Measurements from ENCODE around the gene CRACR2B. TPM values are rescaled to one million over a fixed set of nuclear protein-coding genes. Genes with fewer than 3 reads are reported as not detected.

The CRACR2B gene
- total RNA-seq, 1 experiment from 2014 or later: 5.0 TPM

- DNase-seq (ENCODE audit: extremely low read depth, low read depth): no peak
These were observed 2.8 kb upstream of the CRACR2B start for GRCh38 chr11:824942-825341.

DNA sequence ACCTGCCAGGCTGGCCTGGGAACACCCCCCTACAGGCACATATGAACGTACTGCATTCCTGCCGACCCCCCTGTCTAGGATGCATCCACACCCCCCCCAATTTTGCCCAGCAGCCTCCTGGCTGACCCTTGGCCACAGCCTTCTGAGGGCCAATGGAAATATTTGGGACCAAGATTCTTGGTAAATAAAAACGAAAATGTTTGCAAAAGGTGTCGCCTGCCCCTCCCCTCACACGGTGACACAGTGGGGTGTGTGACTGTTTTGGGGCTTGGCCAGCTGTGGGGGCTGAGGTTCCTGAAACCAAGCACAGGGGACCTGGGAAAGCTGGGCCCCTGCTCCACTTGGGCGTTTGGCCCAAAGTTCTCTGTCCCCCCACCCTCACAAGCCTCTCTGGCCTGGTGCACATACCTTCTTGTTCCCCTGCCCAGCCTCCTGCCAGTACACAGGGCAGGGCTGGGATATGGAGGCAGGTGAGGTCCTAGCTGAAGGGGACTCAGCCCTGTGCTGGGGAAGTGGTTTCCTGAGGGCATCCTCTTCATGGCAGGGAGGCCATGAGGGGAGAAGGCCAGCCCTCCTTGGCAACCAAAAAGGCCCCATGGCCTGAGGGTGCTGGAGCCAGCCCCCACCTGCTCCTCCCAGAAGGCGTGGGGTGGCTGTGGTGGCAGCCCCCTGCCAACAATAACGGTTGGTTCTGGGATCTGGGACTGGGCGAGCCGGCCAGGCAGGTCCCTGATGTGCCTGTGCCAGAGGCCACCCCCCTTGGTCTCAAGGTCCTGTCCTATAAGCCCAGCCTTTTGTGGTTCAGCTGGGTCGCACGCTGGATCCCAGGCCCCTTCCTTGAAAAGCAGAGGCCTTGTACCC lies 2.1 kb upstream of the CRACR2B start:
- DNase-seq (ENCODE audit: extremely low read depth, low read depth): no peak

- DNase-seq (ENCODE audit: extremely low read depth, low read depth): no peak
These were observed 1.5 kb upstream of the CRACR2B start for GRCh38 chr11:826227-826621.

GRCh38 chr11:826836-827145 lies 928 bp upstream of the CRACR2B start:
- no peak for DNase-seq (ENCODE audit: extremely low read depth, low read depth)

DNA sequence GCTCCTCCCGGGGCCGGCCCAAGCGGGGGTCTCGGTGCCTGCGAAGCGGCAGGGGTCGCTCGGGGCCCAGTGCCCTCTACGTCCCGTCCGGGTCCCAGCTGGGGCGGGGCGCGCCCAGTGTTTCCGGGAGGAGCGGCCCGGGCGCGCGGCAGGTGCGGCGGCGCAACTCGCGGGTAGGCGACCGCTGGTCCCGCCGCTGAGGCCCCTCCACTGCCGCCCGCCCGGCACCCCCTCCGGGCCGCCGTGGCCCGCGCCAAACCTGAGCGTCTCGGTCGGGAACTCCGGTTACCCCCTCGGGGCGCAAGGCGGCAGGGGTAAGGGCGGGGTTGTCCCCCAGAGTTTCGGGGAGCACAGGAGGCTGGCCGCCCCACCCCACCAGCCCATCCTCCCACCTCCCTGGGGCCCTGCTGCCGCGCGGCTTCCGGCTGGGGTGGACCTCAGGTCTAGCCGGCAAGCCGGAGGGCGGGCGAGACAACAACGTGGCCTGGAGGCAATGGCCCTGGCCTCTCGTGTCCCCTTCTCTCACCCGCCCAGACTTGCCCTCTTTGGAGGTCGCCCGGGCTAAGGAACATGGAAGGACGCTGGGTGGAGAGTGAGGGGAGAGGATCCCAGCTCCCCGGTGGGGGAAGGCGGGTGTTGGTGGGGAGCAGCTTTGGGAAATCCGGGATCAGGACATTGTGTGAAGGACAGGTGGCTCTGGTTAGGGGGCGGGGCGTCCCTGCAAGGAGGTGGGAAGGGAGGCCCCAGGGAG lies 398 bp upstream of the CRACR2B start:
- DNase-seq (ENCODE audit: extremely low read depth, low read depth): no peak

GRCh38 chr11:828506-829175 lies 922 bp downstream of the CRACR2B start:
- DNase-seq (ENCODE audit: extremely low read depth, low read depth): no peak

GRCh38 chr11:829176-829846 lies 1.6 kb downstream of the CRACR2B start:
- DNase-seq (ENCODE audit: extremely low read depth, low read depth): no peak

- no peak for DNase-seq (ENCODE audit: extremely low read depth, low read depth)
These were observed 2.2 kb downstream of the CRACR2B start for GRCh38 chr11:829847-830294.

DNA sequence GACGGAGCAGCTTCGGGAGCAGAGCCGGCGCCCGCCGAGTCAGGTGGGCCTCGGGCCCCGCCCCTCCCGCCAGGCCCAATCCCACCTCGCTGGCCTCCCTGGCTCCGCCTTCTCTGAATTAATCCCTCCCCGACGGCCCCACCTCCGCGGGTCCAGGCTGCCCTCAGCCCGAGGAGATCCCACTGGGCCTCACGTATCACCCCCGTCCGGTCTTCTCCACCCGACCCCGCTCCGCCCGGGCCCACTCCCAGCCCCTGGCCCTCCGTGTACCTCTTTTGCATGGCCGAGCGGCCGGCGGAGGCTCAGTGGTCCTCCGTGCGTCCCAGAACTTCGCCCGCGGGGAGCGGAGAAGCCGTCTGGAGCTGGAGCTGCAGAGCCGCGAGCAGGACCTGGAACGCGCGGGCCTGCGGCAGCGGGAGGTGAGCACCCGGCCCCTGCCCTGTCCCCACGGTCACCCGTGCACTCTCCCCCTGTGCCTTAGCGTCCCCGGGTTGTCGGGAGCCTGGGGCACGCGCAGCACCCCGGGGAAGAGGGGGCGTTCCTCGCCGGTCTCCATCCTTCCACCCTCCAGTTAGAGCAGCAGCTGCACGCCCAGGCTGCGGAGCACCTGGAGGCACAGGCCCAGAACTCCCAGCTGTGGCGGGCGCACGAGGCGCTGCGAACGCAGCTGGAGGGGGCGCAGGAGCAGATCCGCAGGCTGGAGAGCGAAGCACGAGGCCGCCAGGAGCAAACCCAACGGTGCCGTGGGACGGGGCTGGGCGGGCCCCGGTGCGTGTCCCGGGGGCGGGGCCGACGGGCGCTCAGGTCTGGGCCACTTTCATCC lies 2.8 kb downstream of the CRACR2B start:
- no peak for DNase-seq (ENCODE audit: extremely low read depth, low read depth)

- no peak for DNase-seq (ENCODE audit: extremely low read depth, low read depth)
These were observed 3.6 kb downstream of the CRACR2B start for GRCh38 chr11:831118-831864.

DNA sequence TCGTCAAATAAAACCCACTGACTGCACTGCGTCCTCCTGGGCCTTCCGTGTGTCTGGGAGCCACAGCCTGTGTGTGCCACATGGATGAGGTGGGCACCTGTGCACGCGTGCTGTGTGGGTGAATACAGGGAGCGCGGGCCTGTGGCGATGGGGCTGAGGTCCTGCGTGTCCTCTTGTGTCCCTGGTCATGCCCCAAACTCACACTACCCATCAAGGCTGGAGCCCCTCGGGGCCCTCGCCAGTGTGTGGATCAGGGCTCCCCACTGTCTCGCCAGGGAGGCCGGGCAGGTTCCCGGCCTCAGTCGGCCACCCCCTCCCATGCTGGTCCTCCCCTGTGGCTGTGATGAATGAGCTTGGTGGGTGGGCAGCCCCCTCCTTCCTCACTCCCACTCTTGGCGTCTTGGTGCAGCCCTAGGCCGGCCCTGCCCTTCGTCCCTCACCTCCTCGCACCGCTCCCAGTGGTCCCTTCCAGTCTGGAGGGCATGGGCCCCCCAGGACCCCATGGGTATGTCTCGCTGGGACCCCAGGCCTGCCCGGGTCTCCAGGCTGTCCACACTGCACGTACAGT lies 4.3 kb downstream of the CRACR2B start:
- no peak for DNase-seq (ENCODE audit: extremely low read depth, low read depth)

GRCh38 chr11:832529-833113 lies 4.9 kb downstream of the CRACR2B start, which contains the start of gene CD151:
CD151 (plus strand) TSS chr11:832952; CDS start chr11:836070, 3,118 bp downstream.
- DNase-seq (ENCODE audit: extremely low read depth, low read depth): no peak

GRCh38 chr11:833114-833791 lies 5.5 kb downstream of the CRACR2B start:
- no peak for DNase-seq (ENCODE audit: extremely low read depth, low read depth)

GRCh38 chr11:833849-834311 lies 6.2 kb downstream of the CRACR2B start:
- no peak for DNase-seq (ENCODE audit: extremely low read depth, low read depth)

DNA sequence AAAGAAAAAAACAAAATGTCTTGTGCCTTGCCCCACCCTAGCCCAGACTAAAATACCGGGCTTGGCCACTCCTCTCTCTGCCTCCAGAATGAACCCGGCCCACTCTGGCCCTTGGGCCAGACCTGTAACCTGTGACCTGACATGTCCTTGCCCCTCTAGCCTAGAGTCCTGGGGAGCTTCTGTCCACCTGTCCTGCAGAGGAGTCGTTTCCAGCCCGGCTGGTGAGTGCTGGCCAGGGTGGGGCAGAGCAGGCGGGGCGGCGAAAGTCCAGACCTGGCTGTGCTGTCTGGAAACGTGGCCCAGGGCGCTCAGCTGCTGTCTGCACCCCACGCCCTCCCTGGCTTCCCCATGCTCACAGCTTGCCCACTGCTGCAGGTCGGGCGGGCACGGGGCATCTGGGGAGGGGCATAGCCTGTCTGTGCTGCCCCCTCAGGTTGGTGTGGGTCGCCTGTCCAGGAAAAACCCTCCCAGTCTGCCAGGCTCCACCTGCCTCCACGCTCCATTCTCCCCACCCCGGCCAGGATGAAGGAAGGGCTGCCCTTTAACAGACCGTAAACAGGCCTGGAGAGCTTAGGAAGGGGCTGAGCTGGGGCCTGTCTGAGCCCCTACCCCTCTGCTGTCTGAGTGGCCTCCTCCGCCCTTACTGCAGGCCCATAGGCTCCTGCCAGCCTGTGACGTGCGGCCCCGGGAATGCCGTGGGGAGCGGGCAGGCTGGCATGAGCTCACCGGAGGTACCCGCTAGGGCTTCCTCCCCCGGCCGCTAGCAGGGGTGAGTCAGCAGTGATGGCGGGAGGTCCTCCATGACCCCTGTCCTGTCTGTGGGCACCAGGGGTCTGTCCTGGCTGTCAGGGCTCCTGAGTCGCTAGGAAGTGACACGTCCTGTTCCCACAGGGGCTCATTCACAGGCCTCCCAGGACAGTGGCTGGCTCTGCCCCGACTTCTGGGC lies 6.9 kb downstream of the CRACR2B start:
- peak; percentile 85 for DNase-seq (ENCODE audit: extremely low read depth, low read depth)

- no peak for DNase-seq (ENCODE audit: extremely low read depth, low read depth)
These were observed 8.6 kb downstream of the CRACR2B start for GRCh38 chr11:836274-836673.

DNA sequence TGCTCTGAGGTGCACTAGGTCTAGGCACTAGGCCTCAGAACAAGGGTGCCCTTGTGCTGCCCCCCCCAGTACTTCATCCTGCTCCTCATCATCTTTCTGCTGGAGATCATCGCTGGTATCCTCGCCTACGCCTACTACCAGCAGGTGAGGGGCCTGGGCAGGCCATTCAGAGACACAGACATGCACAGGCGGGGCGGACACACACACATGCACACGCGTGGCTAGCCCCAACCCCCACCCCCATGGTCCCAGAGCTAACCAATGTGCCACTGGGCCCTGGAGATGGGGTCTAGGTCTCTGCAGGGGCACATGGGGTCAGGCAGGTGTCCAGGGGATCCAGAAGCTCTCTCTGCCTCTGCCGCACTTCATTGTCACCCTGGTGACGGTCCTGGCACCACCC lies 9.0 kb downstream of the CRACR2B start:
- DNase-seq (ENCODE audit: extremely low read depth, low read depth): no peak
